Neural cell (in vitro differentiated cells): ENCODE data around the gene TMEM176B.

Experiments
- CTCF ChIP-seq: fragments of 450-650 bp; IDR thresholded peaks from 2 replicates; pipeline ENCODE4 v1.5.1; 2014; ENCODE audit warnings: antibody characterized with exemption, mild to moderate bottlenecking, moderate library complexity; ENCODE audit not compliant: poor library complexity, severe bottlenecking
- EP300 ChIP-seq: fragments of 450-650 bp; conservative IDR thresholded peaks from 2 replicates; pipeline ENCODE4 v1.6.1; 2014; ENCODE audit warnings: antibody characterized with exemption, mild to moderate bottlenecking, moderate library complexity; ENCODE audit not compliant: poor library complexity, severe bottlenecking
- EZH2 ChIP-seq: fragments of 200-600, 300-800 bp; shearing (Covaris generic), sonication (generic); IDR thresholded peaks from 2 replicates; pipeline ENCODE4 v1.6.1; 2014; ENCODE audit warnings: antibody characterized with exemption, low read length, borderline replicate concordance, mild to moderate bottlenecking; ENCODE audit not compliant: insufficient read depth, poor library complexity, severe bottlenecking
- MXI1 ChIP-seq: fragments of 450-650 bp; conservative IDR thresholded peaks from 2 replicates; pipeline ENCODE4 v1.6.1; 2014; ENCODE audit warnings: antibody characterized with exemption, mild to moderate bottlenecking; ENCODE audit not compliant: poor library complexity, severe bottlenecking
- POLR2AphosphoS5 ChIP-seq: IDR thresholded peaks from 2 replicates; pipeline ENCODE4 v1.6.1; 2012
- RAD21 ChIP-seq: fragments of 450-650 bp; conservative IDR thresholded peaks from 2 replicates; pipeline ENCODE4 v1.6.1; 2014; ENCODE audit warnings: antibody characterized with exemption, mild to moderate bottlenecking, moderate library complexity
- SMC3 ChIP-seq: fragments of 450-650 bp; conservative IDR thresholded peaks from 2 replicates; pipeline ENCODE4 v1.6.1; 2014; ENCODE audit warnings: antibody characterized with exemption, mild to moderate bottlenecking, moderate library complexity; ENCODE audit not compliant: poor library complexity
- TAF1 ChIP-seq: IDR thresholded peaks from 2 replicates; pipeline ENCODE4 v1.6.1; 2012; ENCODE audit warnings: low read depth
- TF ChIP-seq, protein P1 (sequence below): IDR thresholded peaks from 2 replicates; pipeline ENCODE4 v1.6.1; 2012; ENCODE audit warnings: borderline replicate concordance

DNA sequence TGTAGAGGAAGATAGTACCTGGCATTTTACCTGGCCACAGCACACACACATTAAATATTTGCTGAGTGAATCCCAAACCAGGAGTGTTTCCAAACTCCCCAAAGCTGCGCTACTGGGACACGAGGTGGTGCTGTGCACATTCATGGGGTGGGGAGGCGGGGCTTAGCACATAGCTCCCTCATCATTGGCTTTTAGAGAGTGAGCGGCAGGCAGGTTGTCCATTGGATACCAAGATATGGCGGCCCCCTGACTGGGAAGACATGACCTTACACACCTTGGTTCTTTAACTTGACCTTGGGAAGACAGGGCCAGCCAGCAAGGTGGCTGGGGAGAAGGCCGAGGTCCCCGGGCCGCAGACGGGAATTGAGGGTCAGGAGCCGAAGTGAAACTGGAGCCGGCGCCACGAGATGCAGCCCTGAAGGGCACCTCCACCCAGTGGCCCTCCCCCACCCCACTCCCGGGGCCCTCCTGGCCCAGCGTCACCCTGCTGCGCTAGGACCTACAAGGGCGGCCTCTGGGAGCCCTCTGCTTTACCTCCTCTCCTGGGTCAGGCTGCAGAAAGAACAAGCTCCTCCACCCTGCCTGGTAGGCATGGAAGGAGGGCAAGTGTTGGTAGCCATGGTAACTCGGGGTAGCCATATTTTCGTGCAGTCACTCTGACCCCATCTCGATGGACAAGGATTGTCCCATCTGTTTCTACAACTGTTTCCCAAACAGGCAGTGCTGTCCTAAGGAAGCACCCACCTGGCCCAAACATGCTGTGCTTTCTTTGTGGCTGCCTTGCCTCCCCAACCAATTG, 24.4 kb upstream of the TMEM176B start:
- no peak for TF ChIP-seq CTCF
- TF ChIP-seq, protein P1, sequence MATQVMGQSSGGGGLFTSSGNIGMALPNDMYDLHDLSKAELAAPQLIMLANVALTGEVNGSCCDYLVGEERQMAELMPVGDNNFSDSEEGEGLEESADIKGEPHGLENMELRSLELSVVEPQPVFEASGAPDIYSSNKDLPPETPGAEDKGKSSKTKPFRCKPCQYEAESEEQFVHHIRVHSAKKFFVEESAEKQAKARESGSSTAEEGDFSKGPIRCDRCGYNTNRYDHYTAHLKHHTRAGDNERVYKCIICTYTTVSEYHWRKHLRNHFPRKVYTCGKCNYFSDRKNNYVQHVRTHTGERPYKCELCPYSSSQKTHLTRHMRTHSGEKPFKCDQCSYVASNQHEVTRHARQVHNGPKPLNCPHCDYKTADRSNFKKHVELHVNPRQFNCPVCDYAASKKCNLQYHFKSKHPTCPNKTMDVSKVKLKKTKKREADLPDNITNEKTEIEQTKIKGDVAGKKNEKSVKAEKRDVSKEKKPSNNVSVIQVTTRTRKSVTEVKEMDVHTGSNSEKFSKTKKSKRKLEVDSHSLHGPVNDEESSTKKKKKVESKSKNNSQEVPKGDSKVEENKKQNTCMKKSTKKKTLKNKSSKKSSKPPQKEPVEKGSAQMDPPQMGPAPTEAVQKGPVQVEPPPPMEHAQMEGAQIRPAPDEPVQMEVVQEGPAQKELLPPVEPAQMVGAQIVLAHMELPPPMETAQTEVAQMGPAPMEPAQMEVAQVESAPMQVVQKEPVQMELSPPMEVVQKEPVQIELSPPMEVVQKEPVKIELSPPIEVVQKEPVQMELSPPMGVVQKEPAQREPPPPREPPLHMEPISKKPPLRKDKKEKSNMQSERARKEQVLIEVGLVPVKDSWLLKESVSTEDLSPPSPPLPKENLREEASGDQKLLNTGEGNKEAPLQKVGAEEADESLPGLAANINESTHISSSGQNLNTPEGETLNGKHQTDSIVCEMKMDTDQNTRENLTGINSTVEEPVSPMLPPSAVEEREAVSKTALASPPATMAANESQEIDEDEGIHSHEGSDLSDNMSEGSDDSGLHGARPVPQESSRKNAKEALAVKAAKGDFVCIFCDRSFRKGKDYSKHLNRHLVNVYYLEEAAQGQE = no peak
- TF ChIP-seq POLR2AphosphoS5 = no peak
- no peak for TF ChIP-seq EP300
- no peak for TF ChIP-seq MXI1
- TF ChIP-seq EZH2 = no peak
- TF ChIP-seq SMC3 = no peak
- TF ChIP-seq TAF1 = no peak
- TF ChIP-seq RAD21 = no peak
